ENCODE results near the gene JMJD7.
A peak's percentile ranks its signal among the peaks of the same experiment; 100 is the strongest.

JMJD7 gene

DNA sequence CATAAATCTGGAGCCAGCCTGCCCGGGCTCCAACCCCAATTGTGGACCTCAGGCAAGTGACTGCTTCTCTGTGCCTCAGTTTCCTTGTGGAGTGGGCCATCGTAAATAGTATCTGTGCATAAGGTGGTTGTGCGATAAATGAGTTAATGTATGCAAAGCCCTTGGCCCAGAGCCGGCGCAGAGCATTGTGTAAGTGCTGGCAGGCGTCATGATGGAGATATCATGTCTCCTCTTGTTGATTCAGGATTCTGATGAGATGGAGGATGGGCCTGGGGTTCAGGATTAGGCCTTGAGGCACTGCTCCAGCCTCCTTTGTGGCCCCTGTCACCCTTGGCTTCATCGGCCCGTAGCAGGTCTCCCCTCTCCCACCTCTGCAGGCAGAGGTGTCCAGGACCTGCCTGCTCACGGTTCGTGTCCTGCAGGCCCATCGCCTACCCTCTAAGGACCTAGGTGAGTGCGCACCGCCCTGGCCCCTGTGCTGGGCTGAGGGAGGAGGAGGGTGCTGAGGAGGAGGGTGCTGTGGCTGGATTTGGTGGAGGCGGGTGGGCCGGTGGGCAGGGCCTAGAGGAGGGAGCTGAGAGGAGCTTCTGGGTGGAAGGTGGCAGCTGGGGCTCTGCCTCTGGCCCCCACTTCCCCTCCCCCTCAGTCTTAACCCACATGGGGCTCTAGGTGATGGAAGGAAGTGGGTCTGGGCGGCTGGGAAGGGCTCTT lies 12.0 kb downstream of the JMJD7 start:
- H3K36me3 Mint-ChIP-seq (ENCODE audit: low read depth), result peaks cover 10% of the 10 kb centered on the region
- no peak overlapping the region for H3K4me3 Mint-ChIP-seq
- TF ChIP-seq, protein P1, sequence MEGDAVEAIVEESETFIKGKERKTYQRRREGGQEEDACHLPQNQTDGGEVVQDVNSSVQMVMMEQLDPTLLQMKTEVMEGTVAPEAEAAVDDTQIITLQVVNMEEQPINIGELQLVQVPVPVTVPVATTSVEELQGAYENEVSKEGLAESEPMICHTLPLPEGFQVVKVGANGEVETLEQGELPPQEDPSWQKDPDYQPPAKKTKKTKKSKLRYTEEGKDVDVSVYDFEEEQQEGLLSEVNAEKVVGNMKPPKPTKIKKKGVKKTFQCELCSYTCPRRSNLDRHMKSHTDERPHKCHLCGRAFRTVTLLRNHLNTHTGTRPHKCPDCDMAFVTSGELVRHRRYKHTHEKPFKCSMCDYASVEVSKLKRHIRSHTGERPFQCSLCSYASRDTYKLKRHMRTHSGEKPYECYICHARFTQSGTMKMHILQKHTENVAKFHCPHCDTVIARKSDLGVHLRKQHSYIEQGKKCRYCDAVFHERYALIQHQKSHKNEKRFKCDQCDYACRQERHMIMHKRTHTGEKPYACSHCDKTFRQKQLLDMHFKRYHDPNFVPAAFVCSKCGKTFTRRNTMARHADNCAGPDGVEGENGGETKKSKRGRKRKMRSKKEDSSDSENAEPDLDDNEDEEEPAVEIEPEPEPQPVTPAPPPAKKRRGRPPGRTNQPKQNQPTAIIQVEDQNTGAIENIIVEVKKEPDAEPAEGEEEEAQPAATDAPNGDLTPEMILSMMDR (IDR thresholded peaks at IDR 0.05; ENCODE audit: unreplicated experiment in 3 of 3), result no peak
- peaks cover 4% of the 10 kb centered on the region for H3K4me1 Mint-ChIP-seq
- no peaks in the 10 kb centered on the region for H3K27me3 Mint-ChIP-seq (ENCODE audit: low read depth)
- H3K9me3 Mint-ChIP-seq, result no peaks in the 10 kb centered on the region
- H3K27ac Mint-ChIP-seq, result no peak overlapping the region

DNA sequence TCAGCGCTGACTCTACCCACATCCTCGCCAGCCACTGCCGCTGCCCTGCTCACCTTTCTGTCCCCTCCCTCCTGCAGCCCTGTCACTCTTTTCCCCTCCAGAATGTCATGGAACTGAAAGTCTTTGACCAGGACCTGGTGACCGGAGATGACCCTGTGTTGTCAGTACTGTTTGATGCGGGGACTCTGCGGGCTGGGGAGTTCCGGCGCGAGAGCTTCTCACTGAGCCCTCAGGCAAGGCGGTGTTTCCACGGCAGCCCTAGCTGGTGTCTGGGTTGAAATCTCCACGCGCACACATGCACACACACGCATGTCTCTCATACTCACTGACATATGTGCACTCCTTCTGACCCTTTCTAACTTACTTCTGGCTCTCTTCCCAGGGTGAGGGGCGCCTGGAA lies 12.8 kb downstream of the JMJD7 start:
- no peaks in the 10 kb centered on the region for H3K27me3 Mint-ChIP-seq (ENCODE audit: low read depth)
- H3K27ac Mint-ChIP-seq, result peak overlapping the region in 1 of 3 experiments; percentile 33
- no peak overlapping the region for H3K4me3 Mint-ChIP-seq
- H3K9me3 Mint-ChIP-seq, result no peaks in the 10 kb centered on the region
- TF ChIP-seq, protein P1 (IDR thresholded peaks at IDR 0.05; ENCODE audit: unreplicated experiment in 3 of 3), result no peak
- peaks cover 4% of the 10 kb centered on the region for H3K4me1 Mint-ChIP-seq
- H3K36me3 Mint-ChIP-seq (ENCODE audit: low read depth), result peaks cover 8% of the 10 kb centered on the region

DNA sequence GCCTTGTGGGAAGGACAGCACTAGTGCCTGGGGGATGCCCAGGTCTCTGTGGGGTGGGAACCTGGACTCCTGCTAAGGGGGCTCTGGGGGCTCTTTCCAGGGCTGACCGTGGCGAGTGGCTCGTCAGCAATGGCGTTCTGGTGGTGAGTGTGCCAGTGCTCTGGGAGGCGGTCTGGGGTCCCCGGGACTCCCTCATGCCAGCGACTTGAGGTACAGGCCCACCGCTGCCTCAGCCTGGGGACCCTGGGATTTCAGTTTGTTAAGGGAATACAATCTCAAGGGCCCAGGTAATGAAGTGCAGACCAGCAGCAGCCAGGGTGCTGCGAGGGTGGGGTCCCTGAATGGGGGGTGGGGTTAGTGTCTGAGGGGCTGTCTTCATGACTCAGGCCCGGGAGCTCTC lies 13.2 kb downstream of the JMJD7 start:
- Mint-ChIP-seq H3K27ac (peak overlapping the region in 1 of 3 experiments; percentile 33), H3K4me1 (peaks cover 4% of the 10 kb centered on the region), H3K9me3 (no peaks in the 10 kb centered on the region), H3K36me3 (ENCODE audit: low read depth) (peaks cover 8% of the 10 kb centered on the region), H3K27me3 (ENCODE audit: low read depth) (no peaks in the 10 kb centered on the region), H3K4me3 (no peak overlapping the region)
- TF ChIP-seq, protein P1 (IDR thresholded peaks at IDR 0.05; ENCODE audit: unreplicated experiment in 3 of 3), result no peak

DNA sequence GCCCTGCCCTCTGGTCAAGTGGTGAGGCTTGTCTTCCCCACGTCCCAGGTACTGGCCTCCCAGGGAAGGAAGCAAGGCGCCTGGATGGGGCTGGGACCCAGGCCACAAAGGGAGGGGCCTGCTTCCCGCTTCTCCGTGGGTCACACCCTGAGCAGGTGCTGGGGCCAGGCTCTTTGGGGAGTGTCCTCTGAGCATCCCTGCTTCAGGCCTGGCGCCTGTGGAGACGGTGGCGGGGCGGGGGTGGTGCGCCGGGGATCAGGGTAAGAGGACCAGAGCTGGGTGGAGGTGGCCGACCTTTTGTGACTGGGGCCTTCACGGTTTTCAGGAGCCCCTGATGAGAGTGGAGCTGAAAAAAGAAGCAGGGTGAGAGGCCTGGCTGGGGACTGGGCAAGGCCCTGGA lies 14.3 kb downstream of the JMJD7 start:
- no peak overlapping the region for H3K27ac Mint-ChIP-seq
- H3K36me3 Mint-ChIP-seq (ENCODE audit: low read depth), result peaks cover 5% of the 10 kb centered on the region
- TF ChIP-seq, protein P1 (IDR thresholded peaks at IDR 0.05; ENCODE audit: unreplicated experiment in 3 of 3), result no peak
- no peaks in the 10 kb centered on the region for H3K27me3 Mint-ChIP-seq (ENCODE audit: low read depth)
- no peak overlapping the region for H3K4me3 Mint-ChIP-seq
- peaks cover under 1% of the 10 kb centered on the region for H3K4me1 Mint-ChIP-seq
- no peaks in the 10 kb centered on the region for H3K9me3 Mint-ChIP-seq

DNA sequence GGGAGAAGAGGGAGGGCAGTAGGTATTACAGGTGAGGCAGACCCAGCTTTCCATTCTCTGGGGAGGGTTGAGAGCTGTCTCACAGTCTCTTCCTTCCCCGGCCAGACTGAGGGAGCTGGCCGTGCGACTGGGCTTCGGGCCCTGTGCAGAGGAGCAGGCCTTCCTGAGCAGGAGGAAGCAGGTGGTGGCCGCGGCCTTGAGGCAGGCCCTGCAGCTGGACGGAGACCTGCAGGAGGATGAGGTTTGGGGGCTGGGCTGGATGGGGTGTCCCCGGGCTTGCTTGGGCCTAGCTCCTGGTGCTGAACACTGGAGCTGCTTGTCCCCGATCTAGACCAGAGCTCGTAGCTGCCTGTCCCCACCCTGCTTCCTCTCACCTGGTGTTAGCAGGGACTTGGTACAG lies 15.7 kb downstream of the JMJD7 start:
- H3K4me1 Mint-ChIP-seq, result peaks cover 6% of the 10 kb centered on the region
- H3K4me3 Mint-ChIP-seq, result no peak overlapping the region
- TF ChIP-seq, protein P1 (IDR thresholded peaks at IDR 0.05; ENCODE audit: unreplicated experiment in 3 of 3), result no peak
- H3K27me3 Mint-ChIP-seq (ENCODE audit: low read depth), result no peaks in the 10 kb centered on the region
- H3K9me3 Mint-ChIP-seq, result no peaks in the 10 kb centered on the region
- peaks cover 16% of the 10 kb centered on the region for H3K36me3 Mint-ChIP-seq (ENCODE audit: low read depth)
- H3K27ac Mint-ChIP-seq, result no peak overlapping the region

DNA sequence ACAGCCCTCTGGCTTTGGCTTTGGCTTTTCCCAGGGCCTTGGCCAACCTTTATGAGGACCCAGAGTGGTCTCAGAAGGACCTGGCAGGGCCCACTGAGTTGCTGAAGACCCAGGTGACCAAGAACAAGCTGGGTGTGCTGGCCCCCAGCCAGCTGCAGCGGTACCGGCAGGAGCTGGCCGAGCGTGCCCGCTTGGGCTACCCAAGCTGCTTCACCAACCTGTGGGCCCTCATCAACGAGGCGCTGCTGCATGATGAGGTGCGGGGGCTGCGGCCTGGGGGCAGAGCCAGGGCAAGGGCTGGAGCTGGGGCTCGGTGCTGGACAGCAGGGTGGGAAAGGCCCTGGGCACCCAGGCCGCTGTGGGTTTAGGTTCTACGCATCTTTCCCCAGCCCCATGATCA lies 16.9 kb downstream of the JMJD7 start:
- Mint-ChIP-seq H3K27me3 (ENCODE audit: low read depth) (no peaks in the 10 kb centered on the region), H3K4me1 (peaks cover 6% of the 10 kb centered on the region), H3K36me3 (ENCODE audit: low read depth) (peaks cover 17% of the 10 kb centered on the region), H3K4me3 (no peak overlapping the region), H3K27ac (no peak overlapping the region), H3K9me3 (no peaks in the 10 kb centered on the region)
- TF ChIP-seq, protein P1 (IDR thresholded peaks at IDR 0.05; ENCODE audit: unreplicated experiment in 3 of 3), result no peak

Measured in nephron (organoid).